ENCODE results near the gene GNGT2.

DNA sequence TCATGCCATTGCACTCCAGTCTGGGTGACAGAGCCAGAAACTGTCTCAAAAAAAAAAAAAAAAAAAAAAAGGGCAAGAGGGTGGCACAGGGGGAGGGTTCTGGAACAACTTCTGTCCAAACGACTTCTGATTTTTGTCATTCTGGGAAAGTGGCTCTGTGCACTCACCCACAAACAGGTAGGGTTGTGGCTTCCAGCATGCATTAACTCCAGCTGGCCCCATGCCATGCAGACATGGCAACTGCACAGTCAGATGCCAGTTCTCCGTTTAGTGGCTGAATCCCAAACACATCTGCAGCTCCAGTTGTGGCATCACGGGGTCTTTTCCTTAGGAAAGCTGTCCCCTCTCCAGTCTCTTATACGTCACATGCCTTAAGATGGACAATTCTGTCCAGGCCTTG, 47.5 kb downstream of the GNGT2 start:
- TF ChIP-seq, protein P1, sequence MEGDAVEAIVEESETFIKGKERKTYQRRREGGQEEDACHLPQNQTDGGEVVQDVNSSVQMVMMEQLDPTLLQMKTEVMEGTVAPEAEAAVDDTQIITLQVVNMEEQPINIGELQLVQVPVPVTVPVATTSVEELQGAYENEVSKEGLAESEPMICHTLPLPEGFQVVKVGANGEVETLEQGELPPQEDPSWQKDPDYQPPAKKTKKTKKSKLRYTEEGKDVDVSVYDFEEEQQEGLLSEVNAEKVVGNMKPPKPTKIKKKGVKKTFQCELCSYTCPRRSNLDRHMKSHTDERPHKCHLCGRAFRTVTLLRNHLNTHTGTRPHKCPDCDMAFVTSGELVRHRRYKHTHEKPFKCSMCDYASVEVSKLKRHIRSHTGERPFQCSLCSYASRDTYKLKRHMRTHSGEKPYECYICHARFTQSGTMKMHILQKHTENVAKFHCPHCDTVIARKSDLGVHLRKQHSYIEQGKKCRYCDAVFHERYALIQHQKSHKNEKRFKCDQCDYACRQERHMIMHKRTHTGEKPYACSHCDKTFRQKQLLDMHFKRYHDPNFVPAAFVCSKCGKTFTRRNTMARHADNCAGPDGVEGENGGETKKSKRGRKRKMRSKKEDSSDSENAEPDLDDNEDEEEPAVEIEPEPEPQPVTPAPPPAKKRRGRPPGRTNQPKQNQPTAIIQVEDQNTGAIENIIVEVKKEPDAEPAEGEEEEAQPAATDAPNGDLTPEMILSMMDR (IDR thresholded peaks at IDR 0.05): no peak
- TF ChIP-seq POLR2A (IDR thresholded peaks at IDR 0.05): no peak

All from esophagus squamous epithelium (tissue), 4 donors.